22Rv1 (cell line): ENCODE data around the gene DIP2A.

Source experiments
- H3K27ac ChIP-seq: fragments of 450-650 bp; 2 replicates; pipeline ENCODE4 v1.5.1; 2017
- ZFX ChIP-seq: fragments of 450-650 bp; IDR thresholded peaks from 2 replicates; pipeline ENCODE4 v1.6.1; 2017; ENCODE audit warnings: antibody characterized with exemption, borderline replicate concordance
- TF ChIP-seq, protein P1 (sequence below): fragments of 450-650 bp; IDR thresholded peaks from 2 replicates; pipeline ENCODE4 v1.5.1; 2017; ENCODE audit warnings: mild to moderate bottlenecking

The DIP2A gene

DNA sequence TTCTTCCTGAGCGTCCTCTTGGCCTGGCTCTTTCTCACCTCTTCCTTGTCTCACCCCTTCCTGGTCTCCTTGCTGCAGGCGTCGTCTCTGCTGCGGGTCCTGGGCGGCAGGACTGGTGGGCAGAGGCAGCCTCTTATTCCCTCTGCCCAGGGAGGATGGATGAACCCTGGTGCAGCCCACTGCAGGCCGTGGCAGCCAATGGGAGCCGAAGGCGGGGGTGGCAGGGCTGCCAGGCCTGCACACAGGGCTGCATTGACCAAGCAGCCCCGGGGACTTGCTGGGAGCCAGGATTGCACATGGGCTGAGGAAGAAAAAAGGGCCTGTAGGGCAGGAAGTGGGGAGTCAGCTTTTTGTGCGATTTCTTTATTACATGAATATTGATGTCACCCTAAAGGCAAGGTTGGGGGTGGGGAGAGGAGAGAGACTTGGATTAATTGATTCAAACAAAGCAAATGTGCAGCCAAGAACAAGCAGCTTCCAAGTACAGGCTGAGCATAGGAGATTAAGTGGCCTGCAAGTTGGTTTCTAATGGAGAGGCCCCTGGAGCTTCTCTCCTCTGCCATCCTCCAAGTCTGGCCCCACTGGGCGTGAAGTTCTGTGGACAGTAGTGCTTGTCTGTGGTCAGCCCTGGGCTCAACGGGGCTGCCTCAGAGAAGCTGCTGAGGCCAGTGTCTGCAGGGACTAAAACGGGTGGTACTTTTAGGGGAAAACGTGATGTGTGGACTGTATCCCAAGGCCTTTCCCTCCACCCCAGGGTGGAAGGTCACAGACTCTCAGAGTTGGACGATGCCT lies 146.5 kb downstream of the DIP2A start, which contains the start of gene S100B:
Gene S100B, minus strand, starts transcription at position 108 of the 792 bp plus-strand sequence. CDS start 2,667 bp downstream, outside the sequence.
- TF ChIP-seq, protein P1, sequence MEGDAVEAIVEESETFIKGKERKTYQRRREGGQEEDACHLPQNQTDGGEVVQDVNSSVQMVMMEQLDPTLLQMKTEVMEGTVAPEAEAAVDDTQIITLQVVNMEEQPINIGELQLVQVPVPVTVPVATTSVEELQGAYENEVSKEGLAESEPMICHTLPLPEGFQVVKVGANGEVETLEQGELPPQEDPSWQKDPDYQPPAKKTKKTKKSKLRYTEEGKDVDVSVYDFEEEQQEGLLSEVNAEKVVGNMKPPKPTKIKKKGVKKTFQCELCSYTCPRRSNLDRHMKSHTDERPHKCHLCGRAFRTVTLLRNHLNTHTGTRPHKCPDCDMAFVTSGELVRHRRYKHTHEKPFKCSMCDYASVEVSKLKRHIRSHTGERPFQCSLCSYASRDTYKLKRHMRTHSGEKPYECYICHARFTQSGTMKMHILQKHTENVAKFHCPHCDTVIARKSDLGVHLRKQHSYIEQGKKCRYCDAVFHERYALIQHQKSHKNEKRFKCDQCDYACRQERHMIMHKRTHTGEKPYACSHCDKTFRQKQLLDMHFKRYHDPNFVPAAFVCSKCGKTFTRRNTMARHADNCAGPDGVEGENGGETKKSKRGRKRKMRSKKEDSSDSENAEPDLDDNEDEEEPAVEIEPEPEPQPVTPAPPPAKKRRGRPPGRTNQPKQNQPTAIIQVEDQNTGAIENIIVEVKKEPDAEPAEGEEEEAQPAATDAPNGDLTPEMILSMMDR: no peak
- TF ChIP-seq ZFX: no peak
- no peak within 1 kb of the TSS for H3K27ac ChIP-seq

DNA sequence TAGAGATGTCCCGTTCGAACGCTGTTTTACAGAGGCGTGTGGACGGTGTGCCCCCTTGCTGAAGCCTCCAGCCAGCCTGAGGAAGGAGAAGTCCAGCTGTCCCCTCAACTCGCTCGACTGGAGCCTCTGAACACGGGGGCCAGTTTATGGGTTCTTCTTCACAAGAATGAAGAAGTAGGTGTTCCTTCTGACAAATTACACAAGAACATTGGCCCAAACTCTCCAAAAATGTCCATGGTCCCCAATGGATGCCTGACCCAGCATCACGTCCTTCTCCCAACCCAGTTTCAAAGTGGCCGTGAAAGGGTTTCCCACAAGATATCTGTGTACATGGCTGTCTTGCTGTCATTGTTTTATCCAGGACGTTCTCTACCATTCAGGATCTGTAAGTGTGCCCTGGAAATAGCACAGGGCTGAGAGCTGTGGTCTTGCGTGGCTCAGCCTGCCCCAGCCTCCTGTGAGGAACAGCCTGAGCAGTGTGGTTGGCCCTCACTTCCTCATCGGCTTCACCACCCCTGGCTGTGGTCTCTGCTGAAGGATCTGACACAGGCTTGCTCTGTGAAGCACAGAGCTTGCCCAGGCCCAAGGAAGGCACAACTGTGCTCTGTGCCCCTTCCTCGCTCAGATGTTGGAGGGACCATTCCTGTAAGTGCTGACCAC lies 147.2 kb downstream of the DIP2A start:
- TF ChIP-seq, protein P1: no peak
- TF ChIP-seq ZFX: no peak
- H3K27ac ChIP-seq: no peak overlapping the region

DNA sequence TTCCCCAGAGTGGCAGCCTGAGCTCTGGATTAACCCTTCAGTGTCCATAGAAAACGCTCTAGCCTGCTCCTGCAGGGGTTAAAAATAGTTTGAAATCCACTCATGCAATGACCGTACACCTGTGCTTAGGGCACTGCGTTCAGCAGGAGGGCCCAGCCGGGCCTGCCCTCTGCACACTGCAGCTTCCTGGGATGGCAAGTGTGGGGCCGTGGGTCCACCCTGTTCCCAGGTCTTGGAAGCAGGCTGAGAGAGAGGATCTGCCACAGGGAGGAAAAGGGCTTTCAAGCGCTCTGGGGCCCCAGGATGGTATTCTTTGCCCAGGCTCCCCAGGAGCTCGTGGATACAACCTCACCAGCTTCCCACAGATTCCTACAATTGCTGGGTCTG lies 147.7 kb downstream of the DIP2A start:
- no peak overlapping the region for H3K27ac ChIP-seq
- TF ChIP-seq, protein P1: no peak
- no peak for TF ChIP-seq ZFX

DNA sequence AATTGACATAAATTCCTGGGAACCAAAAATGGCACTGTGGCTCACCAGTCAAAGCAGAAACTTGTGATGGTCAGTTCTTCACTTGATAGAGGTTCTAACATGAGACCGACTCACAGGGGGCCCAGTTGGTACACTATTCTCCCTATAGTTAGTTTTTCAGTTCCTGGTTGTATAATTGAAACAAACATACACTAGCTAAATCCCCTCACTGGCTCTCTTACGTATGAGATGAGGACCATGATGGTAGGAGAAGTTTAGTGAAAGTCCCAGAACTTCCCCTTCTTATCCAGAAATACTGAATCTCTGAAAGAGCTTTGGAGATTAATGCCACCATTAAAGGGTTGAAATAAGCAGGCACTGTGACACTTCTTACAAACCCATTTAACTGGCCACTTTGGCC lies 148.9 kb downstream of the DIP2A start:
- TF ChIP-seq, protein P1: no peak
- TF ChIP-seq ZFX: no peak
- no peak overlapping the region for H3K27ac ChIP-seq

DNA sequence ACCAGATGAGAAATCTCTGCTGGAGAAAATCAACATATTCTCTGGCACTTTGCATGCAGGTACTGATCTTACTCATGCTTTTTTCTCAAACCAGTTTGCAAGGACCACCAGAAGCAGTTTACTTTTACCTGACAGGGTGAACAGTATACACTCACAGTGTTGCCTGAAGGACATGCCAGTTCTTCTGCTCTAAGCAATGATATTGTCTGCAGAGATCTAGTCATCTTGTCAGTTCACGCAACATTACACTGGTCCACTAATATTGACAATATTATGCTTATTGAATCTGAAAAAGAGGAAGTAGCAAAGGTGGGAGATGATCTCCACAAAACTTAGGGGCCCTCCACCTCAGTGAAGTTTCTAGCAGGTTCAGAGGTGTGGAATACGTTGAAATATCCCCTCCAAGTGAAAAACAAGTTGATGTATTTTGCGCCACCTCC lies 150.0 kb downstream of the DIP2A start:
- H3K27ac ChIP-seq: no peak overlapping the region
- TF ChIP-seq ZFX: no peak
- TF ChIP-seq, protein P1: no peak

DNA sequence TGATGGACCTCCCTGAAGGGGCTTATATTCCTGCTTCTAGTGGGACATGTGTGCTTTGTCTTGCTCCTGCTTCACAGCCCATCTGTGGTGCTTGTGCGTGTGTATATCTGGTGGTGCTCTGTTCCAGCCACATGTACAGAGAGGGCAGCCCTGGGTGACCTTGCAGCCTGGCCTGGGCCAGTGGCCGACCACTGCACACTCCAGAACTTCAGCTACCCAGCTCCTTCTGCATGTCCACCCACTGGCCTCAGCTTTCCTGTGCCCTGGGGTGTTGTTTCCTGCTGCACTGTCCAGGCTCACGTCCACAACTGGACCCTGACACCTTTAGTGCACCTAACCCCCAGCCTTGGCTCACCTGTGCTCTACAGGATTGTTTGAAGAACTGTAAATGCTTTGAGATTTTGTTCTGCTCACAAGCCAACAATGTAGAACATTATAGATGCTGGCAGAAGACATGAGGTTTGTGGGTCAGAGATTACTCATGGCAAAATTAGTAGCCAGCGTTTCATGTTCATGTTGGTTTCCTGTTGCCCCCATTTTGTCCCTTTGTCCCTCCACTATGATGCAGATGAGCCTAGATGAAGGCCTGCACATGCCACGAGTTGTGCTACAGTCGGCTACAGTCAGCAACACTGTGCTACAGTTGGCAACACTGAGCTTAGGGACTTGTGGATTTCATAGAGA lies 151.5 kb downstream of the DIP2A start:
- TF ChIP-seq, protein P1: no peak
- no peak for TF ChIP-seq ZFX
- no peak overlapping the region for H3K27ac ChIP-seq

DNA sequence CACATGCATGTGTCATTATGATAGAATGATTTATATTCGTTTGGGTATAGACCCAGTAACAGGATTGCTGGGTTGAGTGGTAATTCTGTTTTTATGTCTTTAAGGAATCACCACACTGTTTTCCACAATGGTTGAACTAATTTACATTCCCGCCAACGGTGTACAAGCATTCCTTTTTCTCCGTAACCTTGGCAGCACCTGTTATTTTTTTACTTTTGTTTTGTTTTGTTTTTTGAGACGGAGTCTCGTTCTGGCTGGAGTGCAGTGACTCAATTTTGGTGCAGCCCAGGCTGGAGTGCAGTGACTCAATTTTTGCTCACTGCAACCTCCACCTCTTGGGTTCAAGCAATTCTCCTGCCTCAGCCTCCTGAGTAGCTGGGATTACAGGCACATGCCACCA lies 154.7 kb downstream of the DIP2A start:
- TF ChIP-seq ZFX: no peak
- TF ChIP-seq, protein P1: no peak
- no peak overlapping the region for H3K27ac ChIP-seq
